A549 (cell line): Measurements from ENCODE around the gene NFAM1. TPM values are rescaled to one million over a fixed set of nuclear protein-coding genes. Genes with fewer than 3 reads are reported as not detected.
A peak's percentile ranks its signal among the peaks of the same experiment; 100 is the strongest.

Experiments
- ATAC-seq, 2 experiments: fragments of 200-7000 bp in 1 of 2; fragments of >200 bp in 1 of 2; cut with Nextera tagmentation in 1 of 2; cut with Tn5 transposase in 1 of 2; 3 replicates each; pipeline versions ENCODE4 v1.8.0 to v1.9.1; 2018 to 2020; ENCODE audit warnings: mild to moderate bottlenecking in 1 of 2, moderate library complexity in 1 of 2
- CTCF ChIA-PET: fragments of 300-600 bp; sonication (Branson Sonifier 250); formaldehyde crosslinking; extraction: SDS; loops from one replicate; lab custom pipeline; 2021; ENCODE audit warnings: antibody characterized with exemption, inconsistent platforms; lab: Yijun Ruan, JAX
- POLR2A ChIA-PET: fragments of 350-600 bp; formaldehyde crosslinking; extraction: SDS; loops from one replicate; lab custom pipeline; 2021; ENCODE audit warnings: antibody characterized with exemption, inconsistent platforms; lab: Yijun Ruan, JAX
- DNase-seq, 2 experiments: peaks; one replicate each; pipeline versions ENCODE4 v3.0.0 to v3.0.0-alpha.2; 2011 to 2016; ENCODE audit warnings: low read depth in 1 of 2, low spot score in 1 of 2
- FAIRE-seq: peaks from 2 replicates; lab custom pipeline; 2011; peaks lifted over from hg19 to GRCh38; lab: Jason Lieb, UNC
- H3K27ac ChIP-seq, 2 experiments: fragments of >200 bp; sonication (Bioruptor Twin); formaldehyde crosslinking; 3 replicates each; pipeline ENCODE4 v1.5.1; 2016 to 2017
- H3K4me1 ChIP-seq: fragments of >200 bp; sonication (Bioruptor Twin); formaldehyde crosslinking; 3 replicates; pipeline ENCODE4 v1.6.1; 2016
- H3K4me2 ChIP-seq: fragments of >200 bp; sonication (Bioruptor Twin); formaldehyde crosslinking; 3 replicates; pipeline ENCODE4 v1.6.1; 2016
- H3K4me3 ChIP-seq: fragments of >200 bp; sonication (Bioruptor Twin); formaldehyde crosslinking; 3 replicates; pipeline ENCODE4 v1.5.1; 2016
- H3K9me3 ChIP-seq: fragments of >200 bp; sonication (Bioruptor Twin); formaldehyde crosslinking; 3 replicates; pipeline ENCODE4 v1.6.1; 2016
- BCL3 ChIP-seq: fragments of >200 bp; sonication (Bioruptor Twin); formaldehyde crosslinking; IDR thresholded peaks from 3 replicates; pipeline ENCODE4 v1.6.1; 2016
- CBX2 ChIP-seq: fragments of 200-600 bp; sonication (generic); IDR thresholded peaks from 2 replicates; pipeline ENCODE4 v1.6.1; 2016; ENCODE audit warnings: low read depth, mild to moderate bottlenecking, borderline replicate concordance
- CEBPB ChIP-seq, 2 experiments: fragments of >200 bp in 1 of 2; sonication (Bioruptor Twin) in 1 of 2; formaldehyde crosslinking in 1 of 2; IDR thresholded peaks; 2 replicates each; pipeline ENCODE4 v1.6.1; 2012 to 2016
- CHD4 ChIP-seq: fragments of 200-600 bp; sonication (generic); IDR thresholded peaks from 2 replicates; pipeline ENCODE4 v1.6.1; 2016; ENCODE audit warnings: antibody characterized with exemption, mild to moderate bottlenecking, borderline replicate concordance
- EHF ChIP-seq: fragments of 250-450 bp; sonication (Bioruptor Pico); IDR thresholded peaks from 2 replicates; pipeline ENCODE4 v1.5.0; 2020; ENCODE audit warnings: mild to moderate bottlenecking
- EP300 ChIP-seq, 2 experiments: fragments of >200 bp; sonication (Bioruptor Twin); formaldehyde crosslinking; IDR thresholded peaks; 2 replicates in 1 of 2; 3 replicates in 1 of 2; pipeline ENCODE4 v1.6.1; 2016 to 2017
- FOXS1 ChIP-seq: fragments of 250-450 bp; sonication (Bioruptor Pico); IDR thresholded peaks from 2 replicates; pipeline ENCODE4 v1.5.0; 2020; ENCODE audit warnings: mild to moderate bottlenecking, moderate library complexity
- HDAC2 ChIP-seq: fragments of 200-600 bp; sonication (generic); IDR thresholded peaks from 2 replicates; pipeline ENCODE4 v1.6.1; 2016
- HOXA7 ChIP-seq: fragments of 250-450 bp; sonication (Bioruptor Pico); IDR thresholded peaks from 2 replicates; pipeline ENCODE4 v1.5.0; 2020; ENCODE audit warnings: mild to moderate bottlenecking, moderate library complexity
- KDM1A ChIP-seq: fragments of 200-600 bp; sonication (generic); IDR thresholded peaks from 2 replicates; pipeline ENCODE4 v1.6.1; 2016; ENCODE audit warnings: low read depth, mild to moderate bottlenecking
- KDM5A ChIP-seq: fragments of 200-600 bp; sonication (generic); IDR thresholded peaks from 2 replicates; pipeline ENCODE4 v1.6.1; 2016; ENCODE audit warnings: antibody characterized with exemption, mild to moderate bottlenecking
- MAFK ChIP-seq: fragments of 450-650 bp; IDR thresholded peaks from 2 replicates; pipeline ENCODE4 v1.6.1; 2014; ENCODE audit not compliant: partially characterized antibody
- MAX ChIP-seq: IDR thresholded peaks from 2 replicates; pipeline ENCODE4 v1.6.1; 2012
- MYC ChIP-seq: IDR thresholded peaks from 2 replicates; pipeline ENCODE4 v1.6.1; 2012; ENCODE audit warnings: mild to moderate bottlenecking, inconsistent platforms, low read length, improper control_type of control experiment, borderline replicate concordance
- NPAS2 ChIP-seq: fragments of 250-450 bp; sonication (Bioruptor Pico); IDR thresholded peaks from 2 replicates; pipeline ENCODE4 v1.8.0; 2022; ENCODE audit warnings: mild to moderate bottlenecking, moderate library complexity, borderline replicate concordance
- NR3C1 ChIP-seq: fragments of >200 bp; sonication (Bioruptor Twin); formaldehyde crosslinking; IDR thresholded peaks from 3 replicates; pipeline ENCODE4 v1.6.1; 2017
- POLR2AphosphoS2 ChIP-seq: conservative IDR thresholded peaks from 2 replicates; pipeline ENCODE4 v1.6.1; 2012; ENCODE audit warnings: low read length, improper control_type of control experiment, inconsistent platforms
- RAD21 ChIP-seq, 2 experiments: fragments of >200 bp in 1 of 2; sonication (Bioruptor Twin) in 1 of 2; formaldehyde crosslinking in 1 of 2; IDR thresholded peaks in 1 of 2; conservative IDR thresholded peaks in 1 of 2; 2 replicates in 1 of 2; 3 replicates in 1 of 2; pipeline ENCODE4 v1.6.1; 2012 to 2018; ENCODE audit warnings: inconsistent platforms in 1 of 2
- RARB ChIP-seq: fragments of 250-450 bp; sonication (Bioruptor Pico); IDR thresholded peaks from 2 replicates; pipeline ENCODE4 v1.8.0; 2021; ENCODE audit warnings: mild to moderate bottlenecking, moderate library complexity
- REST ChIP-seq: fragments of 200-600 bp; sonication (generic); IDR thresholded peaks from 2 replicates; pipeline ENCODE4 v1.6.1; 2016; ENCODE audit warnings: antibody characterized with exemption, mild to moderate bottlenecking, moderate library complexity
- RNF2 ChIP-seq: fragments of 200-600 bp; sonication (generic); IDR thresholded peaks from 2 replicates; pipeline ENCODE4 v1.6.1; 2016; ENCODE audit warnings: low read depth, mild to moderate bottlenecking, antibody characterized with exemption, moderate library complexity, borderline replicate concordance
- SMC3 ChIP-seq: fragments of >200 bp; sonication (Bioruptor Twin); formaldehyde crosslinking; IDR thresholded peaks from 3 replicates; pipeline ENCODE4 v1.6.1; 2018; ENCODE audit warnings: inconsistent platforms
- USF2 ChIP-seq: fragments of 450-650 bp; IDR thresholded peaks from 2 replicates; pipeline ENCODE4 v1.6.1; 2014; ENCODE audit warnings: antibody characterized with exemption
- ZFP36 ChIP-seq: fragments of 450-650 bp; IDR thresholded peaks from 2 replicates; pipeline ENCODE4 v1.6.1; 2014; ENCODE audit warnings: borderline replicate concordance; ENCODE audit not compliant: partially characterized antibody
- WGBS: methylation state at CpG from one replicate; pipeline ENCODE4 v1.1.6; 2017; ENCODE audit errors: missing lambda C conversion rate; 5-methylcytosine and 5-hydroxymethylcytosine counted together
- polyA plus RNA-seq, 4 experiments: library from polyadenylated mRNA; depleted of rRNA in 3 of 4; stranded (reverse); fragments of >200 nt; fragmentation: RNase III in 1 of 4; extraction: RNeasy Plus Mini Kit Qiagen cat#74134 plus additional on column Dnase treatment in 1 of 4; gene quantifications; 2 replicates in 3 of 4; 3 replicates in 1 of 4; pipeline ENCODE4 v1.2.3, GENCODE V29; 2011 to 2017
- TF ChIP-seq, protein P1 (sequence below): IDR thresholded peaks from 2 replicates; pipeline ENCODE4 v1.6.1; 2012; ENCODE audit warnings: low read depth, borderline replicate concordance
- TF ChIP-seq, protein P2 (sequence below): fragments of >200 bp; sonication (Bioruptor Twin); formaldehyde crosslinking; IDR thresholded peaks from 3 replicates; pipeline ENCODE4 v1.5.1; 2016

Gene NFAM1
- polyA plus RNA-seq, 2 of the 4 experiments (the other 2 are of a cell fraction): not detected

- CTCF ChIA-PET: interaction anchor here (0.6 to 1.7 kb wide), 7 partner anchors 8 to 327 kb away, joined by 3 to 5 read pairs (median 4); partner anchors contain the start of gene NFAM1
- TF ChIP-seq, protein P1, sequence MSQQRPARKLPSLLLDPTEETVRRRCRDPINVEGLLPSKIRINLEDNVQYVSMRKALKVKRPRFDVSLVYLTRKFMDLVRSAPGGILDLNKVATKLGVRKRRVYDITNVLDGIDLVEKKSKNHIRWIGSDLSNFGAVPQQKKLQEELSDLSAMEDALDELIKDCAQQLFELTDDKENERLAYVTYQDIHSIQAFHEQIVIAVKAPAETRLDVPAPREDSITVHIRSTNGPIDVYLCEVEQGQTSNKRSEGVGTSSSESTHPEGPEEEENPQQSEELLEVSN: no peak
- TF ChIP-seq NPAS2 (CRISPR knock-in tag) (no peak), NR3C1 (no peak), BCL3 (no peak), HDAC2 (no peak), MAFK (no peak), CBX2 (no peak), RARB (CRISPR knock-in tag) (no peak), EP300 (IDR thresholded peaks at IDR 0.05) (no peak), MYC (no peak), USF2 (no peak), ZFP36 (no peak), CEBPB (IDR thresholded peaks at IDR 0.05) (no peak)
- Histone ChIP-seq H3K27ac (peak overlapping the region in 1 of 2 experiments; percentile 53; a peak in 2 of 6 replicates), H3K9me3 (no peaks in the 10 kb centered on the region), H3K4me2 (peak overlapping the region; percentile 23; the same call in 1 of the 3 replicates), H3K4me3 (no peak overlapping the region), H3K4me1 (peaks cover 8% of the 10 kb centered on the region; the same call in 1 of the 3 replicates)
- 58% methylated on average over 18 of the region's 20 CpGs for WGBS
- FAIRE-seq: no peak
- DNase-seq: no peak
- ATAC-seq: no peak
- POLR2A ChIA-PET: no interaction called here
Measured at GRCh38 chr22:42439821-42440674, 7.8 kb upstream of the NFAM1 start.

GRCh38 chr22:42439021-42439567 lies 6.9 kb upstream of the NFAM1 start:
- no peak overlapping the region for H3K4me3 ChIP-seq
- no peak overlapping the region for H3K27ac ChIP-seq
- H3K9me3 ChIP-seq: no peaks in the 10 kb centered on the region
- ATAC-seq (no peak), FAIRE-seq (no peak), DNase-seq (no peak)
- POLR2A ChIA-PET: no interaction called here
- peaks cover 3% of the 10 kb centered on the region; the same call in 1 of the 3 replicates for H3K4me1 ChIP-seq
- CTCF ChIA-PET: interaction anchor here (0.8 to 5.4 kb wide), 9 partner anchors 8 to 453 kb away, joined by 3 to 65 read pairs (median 4); partner anchors contain the start of genes NDUFA6 and NFAM1
- H3K4me2 ChIP-seq: no peak overlapping the region
- WGBS: 89% methylated on average over 13 of the region's 13 CpGs
- TF ChIP-seq HOXA7 (no peak), SMC3 (no peak), RNF2 (no peak), EP300 (IDR thresholded peaks at IDR 0.05) (no peak), USF2 (no peak), FOXS1 (CRISPR knock-in tag) (no peak), CHD4 (no peak), POLR2AphosphoS2 (no peak), EHF (CRISPR knock-in tag) (no peak), KDM5A (no peak), REST (no peak), KDM1A (no peak), MAX (no peak), RAD21 (conservative IDR thresholded peaks at IDR 0.05 in 1 of 2, IDR thresholded peaks at IDR 0.05 in 1 of 2) (no peak)
- TF ChIP-seq, protein P2, sequence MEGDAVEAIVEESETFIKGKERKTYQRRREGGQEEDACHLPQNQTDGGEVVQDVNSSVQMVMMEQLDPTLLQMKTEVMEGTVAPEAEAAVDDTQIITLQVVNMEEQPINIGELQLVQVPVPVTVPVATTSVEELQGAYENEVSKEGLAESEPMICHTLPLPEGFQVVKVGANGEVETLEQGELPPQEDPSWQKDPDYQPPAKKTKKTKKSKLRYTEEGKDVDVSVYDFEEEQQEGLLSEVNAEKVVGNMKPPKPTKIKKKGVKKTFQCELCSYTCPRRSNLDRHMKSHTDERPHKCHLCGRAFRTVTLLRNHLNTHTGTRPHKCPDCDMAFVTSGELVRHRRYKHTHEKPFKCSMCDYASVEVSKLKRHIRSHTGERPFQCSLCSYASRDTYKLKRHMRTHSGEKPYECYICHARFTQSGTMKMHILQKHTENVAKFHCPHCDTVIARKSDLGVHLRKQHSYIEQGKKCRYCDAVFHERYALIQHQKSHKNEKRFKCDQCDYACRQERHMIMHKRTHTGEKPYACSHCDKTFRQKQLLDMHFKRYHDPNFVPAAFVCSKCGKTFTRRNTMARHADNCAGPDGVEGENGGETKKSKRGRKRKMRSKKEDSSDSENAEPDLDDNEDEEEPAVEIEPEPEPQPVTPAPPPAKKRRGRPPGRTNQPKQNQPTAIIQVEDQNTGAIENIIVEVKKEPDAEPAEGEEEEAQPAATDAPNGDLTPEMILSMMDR: no peak
